Keratinocyte (primary cell): ENCODE data around the gene FANK1.

Source experiments
- CTCF ChIP-seq, 3 experiments: IDR thresholded peaks in 1 of 3; conservative IDR thresholded peaks in 1 of 3; optimal IDR thresholded peaks in 1 of 3; 2 replicates in 2 of 3; 3 replicates in 1 of 3; pipeline versions ENCODE3 to v1.5.1; 2011; ENCODE audit warnings: low read length in 3 of 3, mild to moderate bottlenecking in 3 of 3, moderate library complexity in 2 of 3, control low read depth in 1 of 3, inconsistent platforms in 1 of 3; ENCODE audit not compliant: insufficient read depth in 2 of 3; ENCODE audit errors: extremely low read depth in 1 of 3
- EZH2 ChIP-seq: IDR thresholded peaks from one replicate; pipeline ENCODE4 v1.6.1; 2012; ENCODE audit warnings: inconsistent platforms, mild to moderate bottlenecking, low read length, moderate library complexity

- TF ChIP-seq CTCF (optimal IDR thresholded peaks at IDR 0.05 in 1 of 3, IDR thresholded peaks at IDR 0.05 in 1 of 3, conservative IDR thresholded peaks at IDR 0.05 in 1 of 3; ENCODE audit: extremely low read depth in 1 of 3, insufficient read depth in 2 of 3, low read length in 3 of 3) (no peak), EZH2 (no peak)
Measured at GRCh38 chr10:125936331-125936730, 40.0 kb downstream of the FANK1 start.
